DMS53 treated with DMSO at 0.1 percent for 48 hours (cell line): ENCODE measurements around the gene PBRM1.
"Not testable (repeated sequence)": the region's sequence is repeated elsewhere in the genome, so short reads cannot be mapped to it uniquely, and the experiment has no call there.

ENCODE experiments used
- DNase-seq: peaks from one replicate; lab custom pipeline; 2025; ENCODE audit not compliant: unreplicated experiment; lab: John Stamatoyannopoulos, UW

PBRM1 gene

GRCh38 chr3:52704611-52705437 is 19.1 kb upstream of the PBRM1 start:
- no peak for DNase-seq

- DNase-seq = no peak
Measured at GRCh38 chr3:52703341-52703740, 17.6 kb upstream of the PBRM1 start.

GRCh38 chr3:52697632-52697965 is 11.9 kb upstream of the PBRM1 start:
- no peak for DNase-seq

- DNase-seq = no peak
Measured at GRCh38 chr3:52696830-52697631, 11.3 kb upstream of the PBRM1 start.

- no peak for DNase-seq
Measured at GRCh38 chr3:52695798-52696671, 10.3 kb upstream of the PBRM1 start.

GRCh38 chr3:52694528-52695189 is 8.9 kb upstream of the PBRM1 start:
- DNase-seq = no peak

- no peak for DNase-seq
Measured at GRCh38 chr3:52693071-52693470, 7.4 kb upstream of the PBRM1 start.

GRCh38 chr3:52690560-52690959 is 4.8 kb upstream of the PBRM1 start:
- no peak for DNase-seq

- DNase-seq = no peak
Measured at GRCh38 chr3:52689151-52689550, 3.4 kb upstream of the PBRM1 start.

GRCh38 chr3:52688266-52688665 is 2.6 kb upstream of the PBRM1 start:
- no peak for DNase-seq

GRCh38 chr3:52685285-52685708 is 416 bp downstream of the PBRM1 start:
- DNase-seq = peak; percentile 11

- no peak for DNase-seq
Measured at GRCh38 chr3:52684184-52684583, 1.5 kb downstream of the PBRM1 start.

- DNase-seq = no peak
Measured at GRCh38 chr3:52683611-52684010, 2.1 kb downstream of the PBRM1 start.

- DNase-seq = no peak
Measured at GRCh38 chr3:52682016-52682415, 3.7 kb downstream of the PBRM1 start.

GRCh38 chr3:52681596-52681995 is 4.1 kb downstream of the PBRM1 start:
- DNase-seq = no peak

- DNase-seq = no peak
Measured at GRCh38 chr3:52679811-52680210, 5.9 kb downstream of the PBRM1 start.

- no peak for DNase-seq
Measured at GRCh38 chr3:52679199-52679538, 6.5 kb downstream of the PBRM1 start.

- no peak for DNase-seq
Measured at GRCh38 chr3:52678265-52679198, 7.2 kb downstream of the PBRM1 start.

- DNase-seq = not testable (repeated sequence)
Measured at GRCh38 chr3:52676201-52676600, 9.5 kb downstream of the PBRM1 start.

GRCh38 chr3:52671676-52672075 is 14.0 kb downstream of the PBRM1 start:
- DNase-seq = no peak
